Measurements from ENCODE around the gene C10orf95.

- TF ChIP-seq TCF7 (IDR thresholded peaks at IDR 0.05; ENCODE audit: borderline replicate concordance), result no peak
- no peak for TF ChIP-seq CTCF (IDR thresholded peaks at IDR 0.05 in 2 of 3, conservative IDR thresholded peaks at IDR 0.05 in 1 of 3; ENCODE audit: control insufficient read depth in 2 of 3, extremely low read depth in 1 of 3, insufficient read depth in 1 of 3, low read depth in 3 of 3, low read length in 3 of 3)
- no peak for TF ChIP-seq CHD4 (IDR thresholded peaks at IDR 0.05)
- no peak for TF ChIP-seq EP300 (IDR thresholded peaks at IDR 0.05; ENCODE audit: borderline replicate concordance in 1 of 2, control insufficient read depth in 1 of 2, low read depth in 2 of 2, low read length in 2 of 2)
- TF ChIP-seq SREBF2 (IDR thresholded peaks at IDR 0.05; ENCODE audit: low read length), result no peak
- TF ChIP-seq YY1 (IDR thresholded peaks at IDR 0.05; ENCODE audit: low read depth, low read length), result no peak
- no peak for TF ChIP-seq HCFC1 (IDR thresholded peaks at IDR 0.05; ENCODE audit: low read length)
- no peak for TF ChIP-seq POU2F2 (IDR thresholded peaks at IDR 0.05; ENCODE audit: borderline replicate concordance, low read depth, low read length)
- no peak for TF ChIP-seq TBL1XR1 (IDR thresholded peaks at IDR 0.05; ENCODE audit: low read depth, low read length)
- no peak for TF ChIP-seq POLR2A (IDR thresholded peaks at IDR 0.05; ENCODE audit: low read depth, low read length)
- no peak for TF ChIP-seq FOXK2 (IDR thresholded peaks at IDR 0.05)
- TF ChIP-seq ZNF24 (IDR thresholded peaks at IDR 0.05), result no peak
- no peak for TF ChIP-seq REST (IDR thresholded peaks at IDR 0.05; ENCODE audit: low read depth, low read length)
These were observed 36.6 kb downstream of the C10orf95 start for GRCh38 chr10:102414749-102415148.
